ENCODE measurements around the gene PCGF6. TPM values are rescaled to one million over a fixed set of nuclear protein-coding genes. Genes with fewer than 3 reads are reported as not detected.

Gene PCGF6
- total RNA-seq, 1 donor from 2014 or later = 10.5 TPM

- H3K4me1 Mint-ChIP-seq = peaks cover 6% of the 10 kb centered on the region
- no peaks in the 10 kb centered on the region for H3K9me3 Mint-ChIP-seq
- no peak for DNase-seq (ENCODE audit: low spot score in 2 of 2, unreplicated experiment in 2 of 2)
- TF ChIP-seq, protein P1, sequence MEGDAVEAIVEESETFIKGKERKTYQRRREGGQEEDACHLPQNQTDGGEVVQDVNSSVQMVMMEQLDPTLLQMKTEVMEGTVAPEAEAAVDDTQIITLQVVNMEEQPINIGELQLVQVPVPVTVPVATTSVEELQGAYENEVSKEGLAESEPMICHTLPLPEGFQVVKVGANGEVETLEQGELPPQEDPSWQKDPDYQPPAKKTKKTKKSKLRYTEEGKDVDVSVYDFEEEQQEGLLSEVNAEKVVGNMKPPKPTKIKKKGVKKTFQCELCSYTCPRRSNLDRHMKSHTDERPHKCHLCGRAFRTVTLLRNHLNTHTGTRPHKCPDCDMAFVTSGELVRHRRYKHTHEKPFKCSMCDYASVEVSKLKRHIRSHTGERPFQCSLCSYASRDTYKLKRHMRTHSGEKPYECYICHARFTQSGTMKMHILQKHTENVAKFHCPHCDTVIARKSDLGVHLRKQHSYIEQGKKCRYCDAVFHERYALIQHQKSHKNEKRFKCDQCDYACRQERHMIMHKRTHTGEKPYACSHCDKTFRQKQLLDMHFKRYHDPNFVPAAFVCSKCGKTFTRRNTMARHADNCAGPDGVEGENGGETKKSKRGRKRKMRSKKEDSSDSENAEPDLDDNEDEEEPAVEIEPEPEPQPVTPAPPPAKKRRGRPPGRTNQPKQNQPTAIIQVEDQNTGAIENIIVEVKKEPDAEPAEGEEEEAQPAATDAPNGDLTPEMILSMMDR (IDR thresholded peaks at IDR 0.05; ENCODE audit: unreplicated experiment) = no peak
- no peaks in the 10 kb centered on the region for H3K36me3 Mint-ChIP-seq
- H3K4me3 Mint-ChIP-seq = no peak overlapping the region
- no peak overlapping the region for H3K27ac Mint-ChIP-seq
- peaks cover 75% of the 10 kb centered on the region for H3K27me3 Mint-ChIP-seq (ENCODE audit: low read depth)
These were observed 68.0 kb downstream of the PCGF6 start for GRCh38 chr10:103282961-103283360.

GRCh38 chr10:103281753-103282152, 69.2 kb downstream of the PCGF6 start:
- TF ChIP-seq, protein P1 (IDR thresholded peaks at IDR 0.05; ENCODE audit: unreplicated experiment) = no peak
- Mint-ChIP-seq H3K27ac (no peak overlapping the region), H3K36me3 (no peaks in the 10 kb centered on the region), H3K4me3 (no peak overlapping the region), H3K4me1 (peaks cover 6% of the 10 kb centered on the region), H3K27me3 (ENCODE audit: low read depth) (peaks cover 76% of the 10 kb centered on the region), H3K9me3 (no peaks in the 10 kb centered on the region)
- DNase-seq (ENCODE audit: low spot score in 2 of 2, unreplicated experiment in 2 of 2) = peak; percentile 27 to 52

DNA sequence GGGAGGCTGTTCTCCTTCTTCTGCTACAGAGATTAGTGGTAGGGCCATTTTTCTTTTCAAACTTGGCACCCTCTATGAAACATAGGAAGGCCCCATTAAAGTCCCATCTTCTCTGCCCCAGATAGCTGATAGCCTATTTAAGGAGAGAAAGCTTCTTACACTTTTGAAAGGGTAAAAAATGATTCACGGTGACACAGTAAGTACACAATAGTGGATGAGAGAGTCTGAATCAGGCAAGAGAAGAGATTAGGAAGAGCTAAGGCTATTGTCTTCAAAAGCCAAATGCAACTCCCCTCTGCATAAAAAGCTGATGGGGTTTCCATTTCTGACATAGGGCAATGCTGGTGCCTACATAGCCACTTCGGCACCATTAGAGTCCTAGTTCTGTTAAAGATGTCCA, 70.4 kb downstream of the PCGF6 start:
- H3K9me3 Mint-ChIP-seq = no peaks in the 10 kb centered on the region
- peaks cover 6% of the 10 kb centered on the region for H3K4me1 Mint-ChIP-seq
- peaks cover 81% of the 10 kb centered on the region for H3K27me3 Mint-ChIP-seq (ENCODE audit: low read depth)
- no peak for DNase-seq (ENCODE audit: low spot score in 2 of 2, unreplicated experiment in 2 of 2)
- TF ChIP-seq, protein P1 (IDR thresholded peaks at IDR 0.05; ENCODE audit: unreplicated experiment) = no peak
- no peak overlapping the region for H3K27ac Mint-ChIP-seq
- H3K4me3 Mint-ChIP-seq = no peak overlapping the region
- H3K36me3 Mint-ChIP-seq = no peaks in the 10 kb centered on the region

- no peaks in the 10 kb centered on the region for H3K9me3 Mint-ChIP-seq
- TF ChIP-seq, protein P1 (IDR thresholded peaks at IDR 0.05; ENCODE audit: unreplicated experiment) = no peak
- no peak overlapping the region for H3K27ac Mint-ChIP-seq
- no peak for DNase-seq (ENCODE audit: low spot score in 2 of 2, unreplicated experiment in 2 of 2)
- no peaks in the 10 kb centered on the region for H3K36me3 Mint-ChIP-seq
- H3K4me1 Mint-ChIP-seq = peaks cover 6% of the 10 kb centered on the region
- H3K4me3 Mint-ChIP-seq = no peak overlapping the region
- peaks cover 86% of the 10 kb centered on the region for H3K27me3 Mint-ChIP-seq (ENCODE audit: low read depth)
These were observed 70.9 kb downstream of the PCGF6 start for GRCh38 chr10:103280031-103280430.

GRCh38 chr10:103278862-103279298, 72.1 kb downstream of the PCGF6 start:
- Mint-ChIP-seq H3K9me3 (no peaks in the 10 kb centered on the region), H3K27ac (no peak overlapping the region), H3K4me3 (peak overlapping the region; percentile 61), H3K36me3 (no peaks in the 10 kb centered on the region), H3K4me1 (peaks cover 6% of the 10 kb centered on the region), H3K27me3 (ENCODE audit: low read depth) (peaks cover 87% of the 10 kb centered on the region)
- DNase-seq (ENCODE audit: low spot score in 2 of 2, unreplicated experiment in 2 of 2) = peak; percentile 42 to 82
- TF ChIP-seq, protein P1 (IDR thresholded peaks at IDR 0.05; ENCODE audit: unreplicated experiment) = no peak

GRCh38 chr10:103278537-103278823, 72.5 kb downstream of the PCGF6 start:
- H3K27ac Mint-ChIP-seq = no peak overlapping the region
- TF ChIP-seq, protein P1 (IDR thresholded peaks at IDR 0.05; ENCODE audit: unreplicated experiment) = no peak
- H3K4me1 Mint-ChIP-seq = peaks cover 6% of the 10 kb centered on the region

More at GRCh38 chr10:103278537-103278823, 72.5 kb downstream of the PCGF6 start:
- no peaks in the 10 kb centered on the region for H3K9me3 Mint-ChIP-seq
- H3K27me3 Mint-ChIP-seq (ENCODE audit: low read depth) = peaks cover 91% of the 10 kb centered on the region
- no peak for DNase-seq (ENCODE audit: low spot score in 2 of 2, unreplicated experiment in 2 of 2)
- H3K36me3 Mint-ChIP-seq = no peaks in the 10 kb centered on the region
- H3K4me3 Mint-ChIP-seq = peak overlapping the region; percentile 61

All from mesothelial cell of epicardium (in vitro differentiated cells).